ENCODE results near the gene RNF208.

The RNF208 gene

GRCh38 chr9:137211532-137211931 lies 10.5 kb downstream of the RNF208 start:
- DNase-seq, result no peak

- DNase-seq, result no peak
Measured at GRCh38 chr9:137206602-137207001, 15.4 kb downstream of the RNF208 start.

GRCh38 chr9:137205126-137206069 lies 16.6 kb downstream of the RNF208 start, which contains the start of the genes NDOR1 and TMEM203:
Gene NDOR1 (plus strand): TSS chr9:137205700. CDS start chr9:137205778, 78 bp downstream.
Gene TMEM203 (minus strand): TSS chr9:137205648. CDS start chr9:137205414, 234 bp downstream.
- DNase-seq, result peak; percentile 95

- no peak for DNase-seq
Measured at GRCh38 chr9:137204731-137205125, 17.3 kb downstream of the RNF208 start.

GRCh38 chr9:137202966-137203365 lies 19.1 kb downstream of the RNF208 start:
- DNase-seq, result no peak

- no peak for DNase-seq
Measured at GRCh38 chr9:137201205-137201868, 20.7 kb downstream of the RNF208 start.

GRCh38 chr9:137200311-137201204 lies 21.5 kb downstream of the RNF208 start, which contains the start of gene TPRN:
Gene TPRN (minus strand): TSS chr9:137200741. CDS start chr9:137200711, 30 bp downstream.
- DNase-seq, result peak; percentile 99

- DNase-seq, result no peak
Measured at GRCh38 chr9:137199411-137200121, 22.5 kb downstream of the RNF208 start.

GRCh38 chr9:137198902-137199283 lies 23.1 kb downstream of the RNF208 start:
- no peak for DNase-seq

- no peak for DNase-seq
Measured at GRCh38 chr9:137198051-137198901, 23.8 kb downstream of the RNF208 start.

GRCh38 chr9:137195525-137196220 lies 26.4 kb downstream of the RNF208 start:
- DNase-seq, result no peak

- no peak for DNase-seq
Measured at GRCh38 chr9:137194909-137195308, 27.1 kb downstream of the RNF208 start.

GRCh38 chr9:137194388-137194787 lies 27.7 kb downstream of the RNF208 start:
- no peak for DNase-seq

- DNase-seq, result no peak
Measured at GRCh38 chr9:137193771-137194170, 28.3 kb downstream of the RNF208 start.

- no peak for DNase-seq
Measured at GRCh38 chr9:137192859-137193258, 29.2 kb downstream of the RNF208 start.

GRCh38 chr9:137192448-137192780 lies 29.6 kb downstream of the RNF208 start:
- no peak for DNase-seq

GRCh38 chr9:137191691-137192447 lies 30.2 kb downstream of the RNF208 start:
- DNase-seq, result no peak

- DNase-seq, result no peak
Measured at GRCh38 chr9:137191245-137191644, 30.8 kb downstream of the RNF208 start.

GRCh38 chr9:137190315-137190856 lies 31.7 kb downstream of the RNF208 start:
- no peak for DNase-seq
